Activated naive CD8-positive, alpha-beta T cell treated with anti-CD3 and anti-CD28 coated beads for 36 hours (primary cell): ENCODE data around the gene HTT. TPM values are rescaled to one million over a fixed set of nuclear protein-coding genes. Genes with fewer than 3 reads are reported as not detected.

Experiments used
- DNase-seq: peaks from one replicate; pipeline ENCODE4 v3.0.0; 2021
- H3K27ac Mint-ChIP-seq: one replicate; pipeline ENCODE4 v1.8.0; 2022; ENCODE audit warnings: mild to moderate bottlenecking, moderate library complexity, mixed read lengths
- H3K27me3 Mint-ChIP-seq: one replicate; pipeline ENCODE4 v1.8.0; 2022; ENCODE audit warnings: mild to moderate bottlenecking, mixed read lengths
- H3K36me3 Mint-ChIP-seq: one replicate; pipeline ENCODE4 v1.8.0; 2021; ENCODE audit warnings: mild to moderate bottlenecking, mixed read lengths
- H3K4me1 Mint-ChIP-seq: one replicate; pipeline ENCODE4 v1.8.0; 2021; ENCODE audit warnings: mixed read lengths
- H3K4me3 Mint-ChIP-seq: one replicate; pipeline ENCODE4 v1.8.0; 2022; ENCODE audit warnings: mild to moderate bottlenecking, moderate library complexity, mixed read lengths
- H3K9me3 Mint-ChIP-seq: one replicate; pipeline ENCODE4 v1.8.0; 2022; ENCODE audit warnings: mixed read lengths
- total RNA-seq, 2 experiments: library from RNA; stranded (reverse); gene quantifications; one replicate each; pipeline ENCODE4 v1.2.3, GENCODE V29; 2021

HTT gene
- total RNA-seq, 2 experiments from 2014 or later = 42.9 to 49.4 TPM

- Mint-ChIP-seq H3K27me3 (no peaks in the 10 kb centered on the region), H3K4me3 (no peak overlapping the region), H3K27ac (no peak overlapping the region), H3K36me3 (peaks cover 2% of the 10 kb centered on the region), H3K4me1 (no peaks in the 10 kb centered on the region), H3K9me3 (no peaks in the 10 kb centered on the region)
- no peak for DNase-seq
These were observed 7.6 kb upstream of the HTT start for GRCh38 chr4:3066836-3067400.

- Mint-ChIP-seq H3K9me3 (no peaks in the 10 kb centered on the region), H3K36me3 (peaks cover 2% of the 10 kb centered on the region), H3K27ac (no peak overlapping the region), H3K4me3 (no peak overlapping the region), H3K4me1 (no peaks in the 10 kb centered on the region), H3K27me3 (no peaks in the 10 kb centered on the region)
- DNase-seq = no peak
These were observed 6.9 kb upstream of the HTT start for GRCh38 chr4:3067473-3068001.

- Mint-ChIP-seq H3K27me3 (no peaks in the 10 kb centered on the region), H3K4me3 (no peak overlapping the region), H3K36me3 (peaks cover 2% of the 10 kb centered on the region), H3K4me1 (no peaks in the 10 kb centered on the region), H3K27ac (no peak overlapping the region), H3K9me3 (no peaks in the 10 kb centered on the region)
- DNase-seq = no peak
These were observed 4.8 kb upstream of the HTT start for GRCh38 chr4:3069661-3070199.

GRCh38 chr4:3070709-3071500, 3.6 kb upstream of the HTT start:
- DNase-seq = no peak
- Mint-ChIP-seq H3K27me3 (no peaks in the 10 kb centered on the region), H3K36me3 (peaks cover 3% of the 10 kb centered on the region), H3K4me3 (no peak overlapping the region), H3K4me1 (peaks cover 3% of the 10 kb centered on the region), H3K27ac (no peak overlapping the region), H3K9me3 (no peaks in the 10 kb centered on the region)

GRCh38 chr4:3071811-3072210, 2.7 kb upstream of the HTT start:
- no peaks in the 10 kb centered on the region for H3K9me3 Mint-ChIP-seq
- no peak overlapping the region for H3K4me3 Mint-ChIP-seq
- H3K27me3 Mint-ChIP-seq = no peaks in the 10 kb centered on the region
- H3K27ac Mint-ChIP-seq = no peak overlapping the region
- peaks cover 4% of the 10 kb centered on the region for H3K36me3 Mint-ChIP-seq
- no peak for DNase-seq
- peaks cover 10% of the 10 kb centered on the region for H3K4me1 Mint-ChIP-seq

GRCh38 chr4:3073158-3074077, 1.1 kb upstream of the HTT start:
- Mint-ChIP-seq H3K27me3 (no peaks in the 10 kb centered on the region), H3K27ac (no peak overlapping the region), H3K9me3 (no peaks in the 10 kb centered on the region), H3K4me1 (peaks cover 16% of the 10 kb centered on the region), H3K36me3 (peaks cover 5% of the 10 kb centered on the region), H3K4me3 (no peak overlapping the region)
- DNase-seq = no peak

- H3K4me3 Mint-ChIP-seq = peak overlapping the region; percentile 95
- H3K9me3 Mint-ChIP-seq = no peaks in the 10 kb centered on the region
- H3K36me3 Mint-ChIP-seq = peaks cover 8% of the 10 kb centered on the region
- peak overlapping the region; percentile 91 for H3K27ac Mint-ChIP-seq
- peak; percentile 66 for DNase-seq
- H3K27me3 Mint-ChIP-seq = no peaks in the 10 kb centered on the region
- H3K4me1 Mint-ChIP-seq = peaks cover 23% of the 10 kb centered on the region
These were observed 568 bp downstream of the HTT start for GRCh38 chr4:3074846-3075651.

- DNase-seq = no peak
- Mint-ChIP-seq H3K4me3 (peak overlapping the region; percentile 95), H3K27me3 (no peaks in the 10 kb centered on the region), H3K36me3 (peaks cover 10% of the 10 kb centered on the region), H3K27ac (no peak overlapping the region), H3K4me1 (peaks cover 26% of the 10 kb centered on the region), H3K9me3 (no peaks in the 10 kb centered on the region)
These were observed 1.1 kb downstream of the HTT start for GRCh38 chr4:3075652-3075981.

GRCh38 chr4:3077796-3078195, 3.3 kb downstream of the HTT start:
- no peak overlapping the region for H3K4me3 Mint-ChIP-seq

GRCh38 chr4:3079694-3080123, 5.2 kb downstream of the HTT start:
- Mint-ChIP-seq H3K9me3 (no peaks in the 10 kb centered on the region), H3K4me1 (peaks cover 51% of the 10 kb centered on the region), H3K27me3 (no peaks in the 10 kb centered on the region), H3K4me3 (no peak overlapping the region), H3K36me3 (peaks cover 16% of the 10 kb centered on the region), H3K27ac (no peak overlapping the region)
- no peak for DNase-seq

More at GRCh38 chr4:3077796-3078195, 3.3 kb downstream of the HTT start:
- Mint-ChIP-seq H3K9me3 (no peaks in the 10 kb centered on the region), H3K27ac (no peak overlapping the region), H3K4me1 (peaks cover 38% of the 10 kb centered on the region), H3K27me3 (no peaks in the 10 kb centered on the region), H3K36me3 (peaks cover 10% of the 10 kb centered on the region)
- no peak for DNase-seq

GRCh38 chr4:3082925-3083515, 8.5 kb downstream of the HTT start:
- Mint-ChIP-seq H3K9me3 (no peaks in the 10 kb centered on the region), H3K27ac (no peak overlapping the region), H3K4me1 (peaks cover 59% of the 10 kb centered on the region), H3K4me3 (no peak overlapping the region), H3K36me3 (peaks cover 19% of the 10 kb centered on the region), H3K27me3 (no peaks in the 10 kb centered on the region)
- DNase-seq = no peak

GRCh38 chr4:3083732-3084131, 9.3 kb downstream of the HTT start:
- Mint-ChIP-seq H3K9me3 (no peaks in the 10 kb centered on the region), H3K4me3 (no peak overlapping the region), H3K27me3 (no peaks in the 10 kb centered on the region), H3K4me1 (peaks cover 57% of the 10 kb centered on the region), H3K27ac (peak overlapping the region; percentile 40), H3K36me3 (peaks cover 26% of the 10 kb centered on the region)
- no peak for DNase-seq

GRCh38 chr4:3085948-3086670, 11.6 kb downstream of the HTT start:
- Mint-ChIP-seq H3K36me3 (peaks cover 27% of the 10 kb centered on the region), H3K9me3 (no peaks in the 10 kb centered on the region), H3K27me3 (no peaks in the 10 kb centered on the region), H3K4me1 (peaks cover 50% of the 10 kb centered on the region), H3K27ac (peak overlapping the region; percentile 81), H3K4me3 (no peak overlapping the region)
- no peak for DNase-seq
